IMR-90 (cell line): Measurements from ENCODE around the gene DHX9. TPM values are rescaled to one million over a fixed set of nuclear protein-coding genes. Genes with fewer than 3 reads are reported as not detected.

Source experiments
- ATAC-seq: fragments of 200-7000 bp; cut with Tn5 transposase; 2 replicates; pipeline ENCODE4 v1.9.1; 2020; ENCODE audit warnings: low read depth, mild to moderate bottlenecking, moderate library complexity
- BruUV-seq: library from RNA; stranded (reverse); fragments of 400-500 nt; replicated peaks from 2 replicates; lab custom pipeline; 2021; lab: Mats Ljungman, UMichigan
- CTCF ChIA-PET: fragments of 300-600 bp; formaldehyde crosslinking; extraction: SDS; loops from one replicate; lab custom pipeline; 2021; ENCODE audit warnings: antibody characterized with exemption; lab: Yijun Ruan, JAX
- POLR2A ChIA-PET: fragments of 300-600 bp; sonication (Branson Sonifier 250); formaldehyde crosslinking; loops from one replicate; lab custom pipeline; 2022; ENCODE audit warnings: antibody characterized with exemption; ENCODE audit not compliant: unreplicated experiment; lab: Charles Lee
- DNase-seq: peaks from one replicate; pipeline ENCODE4 v3.0.0; 2013
- H2AFZ ChIP-seq: replicated peaks from 2 replicates; pipeline ENCODE3; 2013; ENCODE audit warnings: low read length, mild to moderate bottlenecking; ENCODE audit not compliant: poor library complexity
- H2AK5ac ChIP-seq: 2 replicates; pipeline ENCODE4 v1.6.1; 2013; ENCODE audit warnings: low read depth, low read length, inconsistent platforms
- H2AK9ac ChIP-seq: replicated peaks from 2 replicates; pipeline ENCODE3; 2013; ENCODE audit warnings: mild to moderate bottlenecking, low read depth, low read length, moderate library complexity; ENCODE audit not compliant: poor library complexity
- H2BK120ac ChIP-seq: 2 replicates; pipeline ENCODE4 v1.6.1; 2013; ENCODE audit warnings: low read depth, low read length, inconsistent platforms
- H2BK15ac ChIP-seq: 3 replicates; pipeline ENCODE4 v1.6.1; 2013; ENCODE audit warnings: low read depth, low read length, inconsistent platforms
- H2BK20ac ChIP-seq: 2 replicates; pipeline ENCODE4 v1.6.1; 2013; ENCODE audit warnings: low read depth, mild to moderate bottlenecking, inconsistent platforms, low read length, moderate library complexity
- H2BK5ac ChIP-seq: 2 replicates; pipeline ENCODE4 v1.6.1; 2013; ENCODE audit warnings: mild to moderate bottlenecking, low read depth, low read length, inconsistent platforms; ENCODE audit not compliant: poor library complexity, severe bottlenecking
- H3K14ac ChIP-seq: replicated peaks from 2 replicates; pipeline ENCODE4 v1.6.1; 2013; ENCODE audit warnings: low read depth, low read length, inconsistent platforms
- H3K18ac ChIP-seq: 2 replicates; pipeline ENCODE4 v1.6.1; 2013; ENCODE audit warnings: low read depth, low read length, control low read depth
- H3K23ac ChIP-seq: 2 replicates; pipeline ENCODE4 v1.6.1; 2013; ENCODE audit warnings: low read depth, low read length, inconsistent platforms
- H3K27ac ChIP-seq: 2 replicates; pipeline ENCODE4 v1.5.1; 2013; ENCODE audit warnings: mild to moderate bottlenecking, control low read depth, low read length; ENCODE audit not compliant: insufficient read depth
- H3K27me3 ChIP-seq: 2 replicates; pipeline ENCODE4 v1.6.1; 2013; ENCODE audit warnings: low read length; ENCODE audit not compliant: control insufficient read depth, insufficient read depth
- H3K36me3 ChIP-seq: 2 replicates; pipeline ENCODE4 v1.6.1; 2013; ENCODE audit warnings: low read length, mixed read lengths; ENCODE audit not compliant: control insufficient read depth, insufficient read depth
- H3K4ac ChIP-seq: 2 replicates; pipeline ENCODE4 v1.6.1; 2013; ENCODE audit warnings: low read depth, low read length, inconsistent platforms
- H3K4me1 ChIP-seq: 2 replicates; pipeline ENCODE4 v1.6.1; 2013; ENCODE audit warnings: low read length, mixed read lengths; ENCODE audit not compliant: control insufficient read depth, insufficient read depth
- H3K4me2 ChIP-seq: 2 replicates; pipeline ENCODE4 v1.6.1; 2013; ENCODE audit warnings: low read depth, mild to moderate bottlenecking, control low read depth, low read length, moderate library complexity
- H3K4me3 ChIP-seq: 2 replicates; pipeline ENCODE4 v1.5.1; 2013; ENCODE audit warnings: low read depth, mild to moderate bottlenecking, control low read depth, low read length, moderate library complexity; ENCODE audit not compliant: insufficient read depth
- H3K56ac ChIP-seq: 2 replicates; pipeline ENCODE4 v1.6.1; 2013; ENCODE audit warnings: low read length, inconsistent platforms; ENCODE audit not compliant: insufficient read depth; ENCODE audit errors: extremely low read depth
- H3K79me1 ChIP-seq, 2 experiments: 2 replicates each; pipeline ENCODE4 v1.6.1; 2013; ENCODE audit warnings: low read length in 2 of 2, inconsistent platforms in 1 of 2, low read depth in 1 of 2
- H3K9ac ChIP-seq: 2 replicates; pipeline ENCODE4 v1.6.1; 2013; ENCODE audit warnings: low read depth, low read length, control low read depth
- H3K9me1 ChIP-seq: 2 replicates; pipeline ENCODE4 v1.6.1; 2013; ENCODE audit warnings: low read length, inconsistent platforms; ENCODE audit not compliant: insufficient read depth
- H3K9me3 ChIP-seq: 2 replicates; pipeline ENCODE4 v1.6.1; 2013; ENCODE audit warnings: low read length; ENCODE audit not compliant: control insufficient read depth, insufficient read depth
- H4K20me1 ChIP-seq: 2 replicates; pipeline ENCODE4 v1.6.1; 2013; ENCODE audit warnings: low read length, inconsistent platforms; ENCODE audit not compliant: insufficient read depth
- H4K5ac ChIP-seq: 2 replicates; pipeline ENCODE4 v1.6.1; 2013; ENCODE audit warnings: mild to moderate bottlenecking, low read depth, low read length, control low read depth
- H4K8ac ChIP-seq, 2 experiments: 2 replicates each; pipeline ENCODE4 v1.6.1; 2013; ENCODE audit warnings: low read depth in 2 of 2, low read length in 2 of 2, control low read depth in 1 of 2, inconsistent platforms in 1 of 2
- H4K91ac ChIP-seq: 2 replicates; pipeline ENCODE4 v1.6.1; 2013; ENCODE audit warnings: low read depth, low read length, inconsistent platforms; ENCODE audit not compliant: insufficient read depth
- BHLHE40 ChIP-seq: fragments of 150-350 bp; IDR thresholded peaks from 2 replicates; pipeline ENCODE4 v1.6.1; 2016; ENCODE audit warnings: mild to moderate bottlenecking, low read depth, low read length
- CEBPB ChIP-seq: IDR thresholded peaks from 2 replicates; pipeline ENCODE4 v1.6.1; 2012; ENCODE audit warnings: low read depth, low read length, improper control_type of control experiment
- CHD1 ChIP-seq: IDR thresholded peaks from 2 replicates; pipeline ENCODE4 v1.6.1; 2012; ENCODE audit warnings: low read depth, low read length, improper control_type of control experiment
- CTCF ChIP-seq: conservative IDR thresholded peaks from 2 replicates; pipeline ENCODE4 v1.5.1; 2012; ENCODE audit warnings: mild to moderate bottlenecking, low read depth, low read length, improper control_type of control experiment
- ELK1 ChIP-seq: fragments of 150-350 bp; IDR thresholded peaks from 2 replicates; pipeline ENCODE4 v1.6.1; 2016; ENCODE audit warnings: low read depth, mild to moderate bottlenecking, low read length, moderate library complexity, borderline replicate concordance
- FOS ChIP-seq: fragments of 150-350 bp; IDR thresholded peaks from 2 replicates; pipeline ENCODE4 v1.6.1; 2016; ENCODE audit warnings: low read depth, low read length
- MAFK ChIP-seq: IDR thresholded peaks from 2 replicates; pipeline ENCODE4 v1.6.1; 2012; ENCODE audit warnings: low read depth, low read length, improper control_type of control experiment
- MAZ ChIP-seq: IDR thresholded peaks from 2 replicates; pipeline ENCODE4 v1.6.1; 2012; ENCODE audit warnings: low read depth, mild to moderate bottlenecking, low read length, improper control_type of control experiment, moderate library complexity, borderline replicate concordance
- MXI1 ChIP-seq: IDR thresholded peaks from 2 replicates; pipeline ENCODE4 v1.6.1; 2012; ENCODE audit warnings: low read depth, mild to moderate bottlenecking, low read length, moderate library complexity, borderline replicate concordance
- RCOR1 ChIP-seq: IDR thresholded peaks from 2 replicates; pipeline ENCODE4 v1.6.1; 2012; ENCODE audit warnings: mild to moderate bottlenecking, low read length, improper control_type of control experiment; ENCODE audit not compliant: insufficient replicate concordance
- RFX5 ChIP-seq: IDR thresholded peaks from 2 replicates; pipeline ENCODE4 v1.8.0; 2012; ENCODE audit warnings: low read depth, mild to moderate bottlenecking, low read length, moderate library complexity
- SMC3 ChIP-seq: fragments of 150-350 bp; IDR thresholded peaks from 2 replicates; pipeline ENCODE4 v1.6.1; 2016; ENCODE audit warnings: low read depth, mild to moderate bottlenecking, antibody characterized with exemption, low read length, moderate library complexity
- WGBS, 2 experiments: methylation state at CpG; one replicate each; pipeline versions ENCODE4 v1.1.5 to v1.1.7; 2013; ENCODE audit warnings: missing lambda C conversion rate in 2 of 2; ENCODE audit not compliant: insufficient read length in 1 of 2; ENCODE audit errors: extremely low coverage in 2 of 2; 5-methylcytosine and 5-hydroxymethylcytosine counted together
- dilution Hi-C: fragments of 300-500 bp; cut with HindIII; formaldehyde crosslinking; loops from one replicate; pipeline ENCODE4 v1.14.3; 2018; ENCODE audit warnings: low sequenced_read_pairs; ENCODE audit not compliant: unreplicated experiment
- in situ Hi-C: fragments of 300-500 bp; cut with MboI; formaldehyde crosslinking; loops from 3 replicates; pipeline ENCODE4 v1.14.3; 2019; ENCODE audit warnings: low sequenced_read_pairs, inconsistent platforms, mixed read lengths
- intact Hi-C: fragments of 100-400 bp; cut with micrococcal nuclease; formaldehyde crosslinking; loops from 2 replicates; pipeline ENCODE4 v1.10.0; 2022
- polyA plus RNA-seq, 3 experiments: library from polyadenylated mRNA; depleted of rRNA; stranded (reverse); fragments of >200 nt; gene quantifications; 2 replicates each; pipeline ENCODE4 v1.2.3, GENCODE V29; 2012; ENCODE audit warnings: low replicate concordance in 1 of 3
- total RNA-seq: library from RNA; depleted of rRNA; stranded (reverse); fragments of >200 nt; gene quantifications from 2 replicates; pipeline ENCODE4 v1.2.3, GENCODE V29; 2012

The DHX9 gene
- total and polyA plus RNA-seq, 2 of the 4 experiments (the other 2 are of a cell fraction), result 119 to 211 TPM

GRCh38 chr1:182872881-182873280 is 33.7 kb downstream of the DHX9 start:
- Histone ChIP-seq H2AFZ (no peak overlapping the region), H3K56ac (no peak overlapping the region), H3K4me1 (no peaks in the 10 kb centered on the region), H3K14ac (no peak overlapping the region), H3K23ac (no peak overlapping the region), H4K5ac (no peak overlapping the region), H2AK9ac (no peak overlapping the region), H4K20me1 (peaks cover 8% of the 10 kb centered on the region), H3K79me1 (peaks cover 18 to 23% of the 10 kb centered on the region in 2 experiments), H3K9ac (no peak overlapping the region), H3K27ac (no peak overlapping the region), H3K4ac (no peak overlapping the region), H2BK5ac (no peak overlapping the region), H2BK120ac (no peak overlapping the region), H2BK20ac (no peak overlapping the region), H3K27me3 (no peaks in the 10 kb centered on the region), H2AK5ac (no peak overlapping the region), H3K9me3 (no peaks in the 10 kb centered on the region), H4K91ac (no peak overlapping the region), H4K8ac (no peak overlapping the region), H3K18ac (no peak overlapping the region), H2BK15ac (no peak overlapping the region), H3K4me3 (no peak overlapping the region), H3K4me2 (no peak overlapping the region), H3K36me3 (peaks cover 41% of the 10 kb centered on the region), H3K9me1 (peaks cover 6% of the 10 kb centered on the region)
- intact Hi-C loops, result no loop called here
- ChIA-PET POLR2A (no interaction called here), CTCF (no interaction called here)
- ATAC-seq, result no peak
- dilution Hi-C loops, result no loop called here
- no peak for DNase-seq
- 100% methylated on average over 1 of the region's 3 CpGs; no CpG with 5 or more reads in 1 of the 2 experiments for WGBS, 2 experiments
- BruUV-seq, result no TSS peak
- TF ChIP-seq ELK1 (no peak), CEBPB (no peak), CHD1 (no peak), MAFK (no peak), FOS (no peak), SMC3 (no peak), RFX5 (no peak), CTCF (no peak), MXI1 (no peak), RCOR1 (no peak), MAZ (no peak), BHLHE40 (no peak)
- in situ Hi-C loops, result no loop called here
